GM12892 (cell line): Measurements from ENCODE around the gene POLR2B.

Experiments
- POLR2A ChIP-seq: IDR thresholded peaks from 2 replicates; pipeline ENCODE4 v1.6.1; 2011; ENCODE audit warnings: low read depth, low read length, control low read depth
- POLR2AphosphoS5 ChIP-seq: IDR thresholded peaks from 2 replicates; pipeline ENCODE4 v1.6.1; 2011; ENCODE audit warnings: low read depth, low read length, control low read depth

GRCh38 chr4:56986192-56986591 is 7.5 kb downstream of the POLR2B start:
- no peak for TF ChIP-seq POLR2AphosphoS5
- TF ChIP-seq POLR2A = no peak
